ENCODE data around the gene HM13.
"Not testable (repeated sequence)": the region's sequence is repeated elsewhere in the genome, so short reads cannot be mapped to it uniquely, and the experiment has no call there.

Gene HM13

DNA sequence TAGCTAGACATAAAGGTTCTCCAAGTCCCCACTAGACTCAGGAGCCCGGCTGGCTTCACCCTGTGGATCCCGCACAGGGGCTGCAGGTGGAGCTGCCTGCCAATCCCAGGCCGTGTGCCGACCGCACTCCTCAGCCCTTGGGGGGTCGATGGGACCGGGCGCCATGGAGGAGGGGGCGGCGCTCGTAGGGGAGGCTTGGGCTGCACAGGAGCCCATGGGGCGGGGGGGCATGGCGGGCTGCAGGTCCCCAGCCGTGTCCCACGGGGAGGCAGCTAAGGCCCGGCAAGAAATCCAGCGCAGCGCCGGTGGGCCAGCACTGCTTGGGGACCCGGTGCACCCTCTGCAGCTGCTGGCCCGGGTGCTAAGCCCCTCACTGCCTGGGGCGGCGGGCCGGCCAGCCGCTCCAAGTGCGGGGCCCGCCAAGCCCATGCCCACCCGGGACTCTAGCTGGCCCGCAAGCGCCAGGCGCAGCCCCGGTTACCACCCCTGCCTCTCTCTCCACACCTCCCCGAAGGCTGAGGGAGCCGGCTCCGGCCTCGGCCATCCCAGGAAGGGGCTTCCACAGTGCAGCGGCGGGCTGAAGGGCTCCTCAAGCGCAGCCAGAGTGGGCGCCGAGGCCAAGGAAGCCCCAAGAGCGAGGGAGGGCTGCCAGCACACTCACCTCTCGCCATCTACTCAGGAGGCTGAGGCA is 64.4 kb downstream of the HM13 start:
- H3K27ac ChIP-seq = no peak overlapping the region
- TF ChIP-seq ZFX (IDR thresholded peaks at IDR 0.05) = no peak
- TF ChIP-seq, protein P1, sequence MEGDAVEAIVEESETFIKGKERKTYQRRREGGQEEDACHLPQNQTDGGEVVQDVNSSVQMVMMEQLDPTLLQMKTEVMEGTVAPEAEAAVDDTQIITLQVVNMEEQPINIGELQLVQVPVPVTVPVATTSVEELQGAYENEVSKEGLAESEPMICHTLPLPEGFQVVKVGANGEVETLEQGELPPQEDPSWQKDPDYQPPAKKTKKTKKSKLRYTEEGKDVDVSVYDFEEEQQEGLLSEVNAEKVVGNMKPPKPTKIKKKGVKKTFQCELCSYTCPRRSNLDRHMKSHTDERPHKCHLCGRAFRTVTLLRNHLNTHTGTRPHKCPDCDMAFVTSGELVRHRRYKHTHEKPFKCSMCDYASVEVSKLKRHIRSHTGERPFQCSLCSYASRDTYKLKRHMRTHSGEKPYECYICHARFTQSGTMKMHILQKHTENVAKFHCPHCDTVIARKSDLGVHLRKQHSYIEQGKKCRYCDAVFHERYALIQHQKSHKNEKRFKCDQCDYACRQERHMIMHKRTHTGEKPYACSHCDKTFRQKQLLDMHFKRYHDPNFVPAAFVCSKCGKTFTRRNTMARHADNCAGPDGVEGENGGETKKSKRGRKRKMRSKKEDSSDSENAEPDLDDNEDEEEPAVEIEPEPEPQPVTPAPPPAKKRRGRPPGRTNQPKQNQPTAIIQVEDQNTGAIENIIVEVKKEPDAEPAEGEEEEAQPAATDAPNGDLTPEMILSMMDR (conservative IDR thresholded peaks at IDR 0.05) = no peak

DNA sequence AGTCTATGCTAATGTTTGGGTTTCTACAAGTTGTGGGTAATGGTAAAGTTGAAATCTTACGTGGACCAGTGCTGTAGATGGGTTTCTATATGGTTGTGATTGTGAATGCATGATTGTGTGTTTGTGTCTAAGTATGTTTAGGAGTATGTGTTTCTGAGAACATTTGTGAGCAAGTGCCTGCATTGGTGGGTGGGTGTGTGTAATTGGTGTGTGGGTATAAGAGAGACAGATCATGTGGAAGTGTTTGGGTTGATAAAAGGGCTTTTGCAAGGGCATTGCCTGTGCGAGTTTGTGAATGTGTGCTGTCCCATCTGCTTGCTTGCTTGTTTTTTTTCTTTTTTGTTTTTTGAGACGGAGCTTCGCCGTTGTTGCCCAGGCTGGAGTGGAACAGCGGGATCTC is 65.0 kb downstream of the HM13 start:
- TF ChIP-seq ZFX (IDR thresholded peaks at IDR 0.05) = no peak
- TF ChIP-seq, protein P1 (conservative IDR thresholded peaks at IDR 0.05) = no peak
- H3K27ac ChIP-seq = no peak overlapping the region

DNA sequence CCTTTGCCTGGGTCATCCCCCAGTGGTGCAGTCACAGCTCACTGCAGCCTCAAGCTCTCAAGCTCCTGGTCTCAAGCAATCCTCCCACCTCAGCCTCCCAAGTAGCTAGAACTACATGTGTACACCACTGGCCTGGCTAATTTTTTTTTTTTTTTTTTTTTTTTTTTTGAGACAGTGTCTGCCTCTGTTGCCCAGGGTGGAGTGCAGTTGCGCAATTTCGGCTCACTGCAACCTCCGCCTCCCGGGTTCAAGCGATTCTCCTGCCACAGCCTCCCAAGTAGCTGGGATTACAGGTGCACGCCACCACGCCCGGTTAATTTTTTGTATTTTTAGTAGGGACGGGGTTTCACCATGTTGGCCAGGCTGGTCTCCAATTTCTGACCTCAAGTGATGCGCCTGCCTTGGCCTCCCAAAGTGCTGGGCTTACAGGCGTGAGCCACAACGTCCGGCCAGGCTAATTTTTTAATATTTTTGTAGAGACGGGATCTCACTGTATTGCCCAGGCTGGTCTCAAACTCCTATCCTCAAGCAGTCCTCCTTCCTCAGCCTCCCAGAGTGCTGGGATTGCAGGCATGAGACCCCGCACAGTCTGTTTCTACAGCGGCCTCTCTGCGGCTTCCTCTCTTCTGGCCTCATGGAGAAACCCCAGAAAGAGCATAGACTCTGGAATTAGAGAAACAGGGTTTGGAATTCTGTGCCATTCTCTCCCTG is 65.9 kb downstream of the HM13 start:
- not testable (repeated sequence) for H3K27ac ChIP-seq

DNA sequence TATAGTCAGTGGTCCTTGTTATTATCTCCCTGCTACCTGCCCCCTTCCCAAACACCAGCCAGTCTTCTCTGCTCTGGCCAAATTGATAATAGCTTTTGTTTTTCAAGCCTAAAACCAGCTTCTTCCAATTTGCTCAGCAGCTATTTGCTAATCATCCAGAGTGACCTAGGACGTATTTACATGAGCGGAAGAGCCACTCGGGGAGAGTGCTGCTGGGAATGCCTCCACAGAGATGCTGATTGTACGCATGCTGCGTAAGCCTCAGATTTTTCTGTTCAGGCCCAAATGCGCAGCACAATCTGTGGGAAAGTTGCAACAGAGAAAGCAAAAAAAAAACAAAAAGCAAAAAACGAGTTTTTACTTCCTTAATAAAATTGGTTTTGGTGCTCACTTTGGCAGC is 66.5 kb downstream of the HM13 start:
- no peak for TF ChIP-seq ZFX (IDR thresholded peaks at IDR 0.05)
- TF ChIP-seq, protein P1 (conservative IDR thresholded peaks at IDR 0.05) = no peak
- no peak overlapping the region for H3K27ac ChIP-seq

DNA sequence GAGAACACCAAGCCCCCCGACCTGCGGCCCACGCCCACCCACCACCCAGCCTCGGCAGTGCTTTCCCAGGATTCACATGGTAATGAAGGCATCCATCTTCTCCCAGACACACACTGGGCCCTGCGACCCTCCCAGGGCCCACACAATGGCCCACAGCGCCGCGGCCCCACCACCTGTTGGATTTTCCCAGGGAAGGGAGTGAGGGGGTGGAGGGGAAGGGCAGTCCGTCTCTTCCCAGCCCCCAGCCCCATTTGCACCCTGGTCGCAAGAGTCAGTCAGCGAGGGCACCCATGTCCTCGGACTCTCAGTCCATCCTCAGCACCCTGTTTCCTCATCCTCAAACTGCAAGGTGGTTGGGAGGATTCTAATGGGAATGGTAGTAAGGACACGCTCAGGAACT is 67.1 kb downstream of the HM13 start:
- no peak for TF ChIP-seq ZFX (IDR thresholded peaks at IDR 0.05)
- TF ChIP-seq, protein P1 (conservative IDR thresholded peaks at IDR 0.05) = no peak
- no peak overlapping the region for H3K27ac ChIP-seq

DNA sequence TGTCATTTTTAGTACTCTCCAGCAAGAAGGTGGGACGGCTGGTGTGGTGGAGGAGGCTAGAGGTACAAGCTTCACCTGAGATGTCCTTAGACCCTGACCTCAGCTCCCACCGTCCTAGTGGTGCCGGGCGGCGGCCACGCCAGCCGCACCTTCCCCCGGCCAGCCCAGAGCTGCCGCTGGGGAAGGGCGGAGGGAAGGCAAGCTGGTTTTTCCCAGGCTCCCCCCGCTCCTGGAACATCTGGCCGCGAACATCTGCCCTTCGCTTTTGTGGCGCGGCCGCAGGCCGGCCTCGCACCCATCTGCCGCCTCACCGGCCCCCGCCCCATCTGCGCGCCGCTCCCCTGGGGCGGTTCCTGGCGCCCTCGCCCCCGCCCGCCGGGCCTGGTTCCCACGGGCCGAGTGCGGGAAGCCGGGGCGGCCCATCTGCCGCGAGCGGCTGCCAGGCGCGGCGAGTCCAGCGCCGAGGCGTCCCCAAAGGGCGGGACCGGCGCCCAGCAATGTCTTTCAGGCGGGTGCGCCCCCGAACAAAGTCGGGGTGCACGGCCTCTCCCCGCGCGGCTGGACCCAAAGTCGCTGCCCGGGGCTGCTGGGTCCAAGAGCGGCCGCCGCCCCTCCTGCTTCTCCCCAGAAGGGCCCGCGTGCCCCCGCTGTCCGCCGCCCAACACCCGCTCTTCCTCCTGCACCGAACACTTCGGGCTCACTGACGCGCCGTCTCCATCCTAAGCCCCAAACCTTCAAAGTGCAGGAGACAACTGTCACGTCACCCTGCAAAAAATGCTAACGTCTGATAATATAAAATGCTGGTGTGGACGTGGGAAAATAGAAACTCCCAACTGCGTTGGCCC is 73.5 kb downstream of the HM13 start:
- no peak for TF ChIP-seq ZFX (IDR thresholded peaks at IDR 0.05)
- TF ChIP-seq, protein P1 (conservative IDR thresholded peaks at IDR 0.05) = no peak
- H3K27ac ChIP-seq = no peak overlapping the region

DNA sequence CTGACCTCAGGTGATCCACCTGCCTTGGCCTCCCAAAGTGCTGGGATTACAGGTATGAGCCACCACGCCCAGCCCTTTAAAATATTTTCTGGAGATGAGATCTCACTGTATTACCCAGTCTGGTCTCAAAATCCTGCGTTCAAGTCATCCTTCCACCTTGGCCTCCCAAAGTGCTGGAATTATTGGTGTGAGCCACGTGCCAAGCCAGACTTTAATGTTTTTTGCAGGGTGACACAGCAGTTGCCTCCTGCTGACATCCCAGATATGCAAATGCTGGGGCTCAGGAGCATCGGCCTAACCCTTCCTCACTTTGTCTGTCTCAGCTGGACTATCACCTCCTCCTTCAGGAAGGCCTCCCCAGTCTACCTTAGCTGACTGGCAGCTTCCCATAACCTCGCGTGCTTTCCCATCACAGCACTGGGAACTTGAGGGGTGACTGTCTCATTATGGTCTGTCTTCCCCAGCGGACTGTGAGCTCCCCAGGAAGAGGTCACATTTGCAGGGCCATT is 76.5 kb downstream of the HM13 start:
- no peak overlapping the region for H3K27ac ChIP-seq
- TF ChIP-seq ZFX (IDR thresholded peaks at IDR 0.05) = no peak
- TF ChIP-seq, protein P1 (conservative IDR thresholded peaks at IDR 0.05) = no peak
